Measurements from ENCODE around the gene IQGAP2.
"Not testable (repeated sequence)": the region's sequence is repeated elsewhere in the genome, so short reads cannot be mapped to it uniquely, and the experiment has no call there.

The IQGAP2 gene

DNA sequence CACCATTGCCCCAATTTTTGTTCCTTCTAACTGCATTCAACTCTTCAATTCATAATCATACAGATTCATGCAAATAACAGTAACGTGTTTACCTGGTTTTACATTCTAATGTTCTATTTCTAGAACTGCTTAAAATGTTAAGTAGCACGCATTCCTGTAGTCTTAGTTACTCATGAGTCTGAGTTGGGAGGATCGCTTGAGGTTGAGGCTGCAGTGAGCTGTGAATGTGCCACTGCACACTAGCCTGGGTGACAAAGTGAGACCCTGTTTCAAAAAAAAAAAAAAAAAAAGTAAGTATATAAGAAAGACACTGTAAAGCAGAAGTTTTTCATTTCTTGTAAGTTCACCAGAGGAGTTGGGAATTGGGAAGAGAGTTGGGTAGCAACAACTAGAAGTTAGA, 114.2 kb downstream of the IQGAP2 start:
- no peak for DNase-seq

DNA sequence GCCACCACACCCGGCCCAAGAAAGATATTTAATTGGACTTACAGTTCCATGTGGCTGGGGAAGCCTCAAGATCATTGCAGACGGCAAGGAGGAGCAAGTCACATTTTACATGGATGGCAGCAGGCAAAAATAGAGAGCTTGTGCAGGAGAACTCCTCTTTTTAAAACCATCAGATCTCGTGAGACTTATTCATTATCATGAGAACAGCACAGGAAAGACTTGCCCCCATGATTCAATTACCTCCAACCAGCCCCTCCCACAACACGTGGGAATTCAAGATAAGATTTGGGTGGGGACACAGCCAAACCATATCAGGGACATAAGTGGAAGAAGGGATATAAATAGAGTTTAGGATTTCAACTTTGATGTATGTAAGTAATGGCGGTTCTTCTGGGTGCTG, 115.2 kb downstream of the IQGAP2 start:
- not testable (repeated sequence) for DNase-seq

DNA sequence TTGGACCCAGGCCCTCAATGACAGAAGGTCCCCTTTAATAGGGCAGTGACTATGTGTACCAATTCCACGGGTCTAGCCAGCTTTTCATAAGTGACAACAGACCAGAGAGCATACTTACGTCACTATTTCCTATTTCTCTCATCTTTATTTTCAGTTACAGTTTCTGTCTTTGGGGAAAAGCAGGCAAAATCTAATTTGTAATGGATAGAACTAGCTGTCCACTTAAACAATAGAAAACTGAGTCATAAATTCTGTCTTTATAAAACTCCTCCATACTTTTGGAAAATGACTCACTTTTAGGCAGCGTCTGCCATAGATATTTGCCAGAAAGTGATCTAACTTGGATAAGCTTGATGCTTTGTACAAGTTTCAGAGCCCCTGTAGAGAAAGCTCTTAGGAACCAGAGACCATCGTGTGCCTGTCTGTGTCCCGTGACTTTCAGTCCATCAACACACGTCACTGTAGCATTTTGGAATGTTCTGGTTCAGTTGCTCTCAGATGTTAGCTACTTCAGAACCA, 118.2 kb downstream of the IQGAP2 start:
- DNase-seq: no peak

- DNase-seq: no peak
Observed at GRCh38 chr5:76522103-76522935, 119.2 kb downstream of the IQGAP2 start.

GRCh38 chr5:76524101-76524835, 121.2 kb downstream of the IQGAP2 start:
- DNase-seq: no peak

DNA sequence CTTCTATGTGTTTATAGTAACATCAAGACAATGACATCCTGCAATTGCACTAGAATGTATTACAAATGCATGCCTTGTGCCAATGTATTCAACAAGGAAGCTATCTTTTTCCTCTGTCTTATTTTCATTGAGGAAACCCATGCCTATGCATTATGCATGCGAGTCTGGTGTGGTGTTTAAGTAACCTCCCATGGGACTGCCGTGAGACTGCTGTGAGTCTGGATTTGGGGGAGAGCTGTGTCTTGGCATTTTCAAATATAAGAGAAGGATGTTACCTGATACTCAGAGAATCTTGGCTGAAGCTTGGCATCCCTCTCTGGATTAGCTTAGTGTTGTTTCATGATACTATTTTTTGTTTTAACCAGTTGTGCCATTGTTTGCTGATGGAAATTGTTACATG, 121.8 kb downstream of the IQGAP2 start:
- no peak for DNase-seq

DNA sequence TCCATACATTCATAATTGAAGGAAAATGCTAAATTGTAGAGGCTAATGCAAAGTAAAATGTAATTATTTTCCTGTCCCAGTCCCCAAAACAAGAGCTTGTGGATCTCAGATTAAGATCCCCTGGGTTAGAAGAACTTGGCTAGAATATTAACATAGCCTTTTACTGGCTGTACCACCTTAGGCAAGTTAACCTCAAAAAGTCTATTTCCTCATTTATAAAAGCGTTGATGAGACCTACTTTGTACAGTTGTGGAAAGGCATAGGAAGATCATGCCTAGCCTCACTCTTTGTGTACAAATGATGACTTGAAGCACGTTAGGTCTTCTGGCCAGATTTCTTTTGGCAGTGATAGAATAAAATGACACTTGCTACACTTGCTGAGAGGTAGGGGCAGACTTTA, 122.9 kb downstream of the IQGAP2 start:
- no peak for DNase-seq

GRCh38 chr5:76526950-76527583, 124.0 kb downstream of the IQGAP2 start:
- DNase-seq: no peak

DNA sequence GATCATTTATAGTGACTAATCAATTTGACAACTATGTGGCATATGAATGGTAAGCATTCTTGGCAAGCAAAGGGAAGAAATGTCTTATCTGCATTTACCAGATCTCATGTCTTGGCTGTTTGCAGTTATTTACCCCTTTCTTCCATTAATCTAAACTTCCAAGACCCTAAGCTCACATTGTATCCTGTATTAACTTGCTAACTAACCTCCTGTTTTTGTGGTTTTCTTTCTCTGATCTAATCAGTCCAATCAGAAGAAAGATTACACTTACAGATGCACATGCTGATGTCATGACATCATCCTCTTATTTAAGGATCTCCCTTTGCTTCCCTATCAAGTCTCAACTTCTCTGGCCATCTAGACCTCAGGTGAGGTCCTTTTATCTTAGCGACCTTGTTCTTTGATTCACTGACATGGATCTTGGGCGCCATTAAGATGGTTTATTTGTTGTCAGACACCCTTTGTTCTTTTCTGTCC, 124.6 kb downstream of the IQGAP2 start:
- no peak for DNase-seq

DNA sequence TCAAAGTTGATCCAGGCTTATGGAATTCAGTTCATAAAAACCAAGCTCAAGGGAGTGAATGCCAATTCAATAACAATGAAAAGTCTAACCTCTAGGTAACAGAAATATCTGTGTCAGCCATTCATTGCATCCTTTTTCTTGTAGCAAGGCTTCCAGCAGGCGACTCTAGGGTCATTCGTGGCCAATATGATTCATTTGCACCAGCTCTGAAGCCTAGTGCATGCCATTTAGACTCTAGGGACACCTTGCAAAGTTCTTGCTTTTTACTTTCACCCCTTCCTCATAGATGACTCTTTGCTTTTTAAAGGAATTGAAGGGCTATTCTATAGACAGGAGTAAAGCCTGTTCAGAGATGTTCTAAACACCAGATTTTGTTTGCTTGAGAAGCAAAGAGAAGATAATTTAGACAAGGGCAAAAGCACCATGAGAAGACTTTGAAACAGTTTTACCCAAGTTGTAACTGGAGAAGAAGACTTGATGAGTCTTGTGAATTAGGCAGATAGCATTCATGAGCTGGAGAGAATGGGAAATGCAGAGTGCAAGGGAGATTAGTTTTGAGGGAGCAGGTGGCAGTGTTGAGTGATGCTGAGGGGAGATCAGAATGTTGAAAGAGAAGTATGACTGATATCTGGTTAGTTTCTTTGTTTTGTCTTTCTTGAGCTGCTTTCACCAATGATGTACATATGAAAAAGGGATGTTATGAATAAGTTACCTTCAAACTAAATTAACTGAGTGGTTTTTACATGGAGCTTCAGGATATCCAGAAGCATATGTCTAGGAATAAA, 125.7 kb downstream of the IQGAP2 start:
- no peak for DNase-seq

GRCh38 chr5:76529464-76530344, 126.6 kb downstream of the IQGAP2 start:
- DNase-seq: no peak

DNA sequence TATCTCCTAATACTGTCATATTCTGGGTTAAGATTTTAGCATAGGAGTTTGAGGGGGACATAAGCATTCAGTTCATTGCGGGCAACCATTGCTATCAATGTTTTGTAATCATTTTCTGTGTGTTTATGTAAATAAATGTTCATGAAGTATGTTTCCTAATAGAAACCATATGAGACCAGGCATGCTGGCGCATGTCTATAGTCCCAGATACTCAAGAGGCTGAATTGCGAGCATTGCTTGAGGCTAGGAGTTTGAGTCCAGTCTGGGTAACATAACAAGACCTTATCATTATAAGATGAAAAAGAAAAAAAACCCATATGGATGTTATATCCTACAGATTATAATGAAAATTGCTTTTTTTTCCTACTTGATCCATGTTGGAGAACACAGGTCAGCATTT, 129.0 kb downstream of the IQGAP2 start:
- no peak for DNase-seq

- no peak for DNase-seq
Observed at GRCh38 chr5:76532973-76533372, 129.9 kb downstream of the IQGAP2 start.

DNA sequence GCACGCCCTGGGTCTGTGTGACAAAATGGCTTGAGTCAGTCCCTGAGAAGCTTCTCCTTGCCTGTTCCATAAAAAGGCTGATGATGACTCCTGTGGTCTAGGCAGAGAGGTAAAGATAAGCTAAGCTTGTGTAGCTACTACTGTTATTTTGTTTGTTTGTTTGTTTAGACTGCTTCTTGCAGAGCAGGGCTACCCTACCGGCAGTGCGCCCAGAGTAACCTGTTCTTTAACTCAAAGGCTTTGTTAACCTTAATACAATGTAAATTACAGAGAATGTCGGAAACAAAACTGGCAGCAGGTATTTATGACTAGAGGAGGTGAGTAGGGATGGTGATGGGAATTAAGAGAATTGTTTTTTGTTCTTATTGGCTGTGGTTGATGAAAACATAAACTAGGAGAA, 132.5 kb downstream of the IQGAP2 start:
- DNase-seq: no peak

- DNase-seq: no peak
Observed at GRCh38 chr5:76537073-76537543, 134.0 kb downstream of the IQGAP2 start.

DNA sequence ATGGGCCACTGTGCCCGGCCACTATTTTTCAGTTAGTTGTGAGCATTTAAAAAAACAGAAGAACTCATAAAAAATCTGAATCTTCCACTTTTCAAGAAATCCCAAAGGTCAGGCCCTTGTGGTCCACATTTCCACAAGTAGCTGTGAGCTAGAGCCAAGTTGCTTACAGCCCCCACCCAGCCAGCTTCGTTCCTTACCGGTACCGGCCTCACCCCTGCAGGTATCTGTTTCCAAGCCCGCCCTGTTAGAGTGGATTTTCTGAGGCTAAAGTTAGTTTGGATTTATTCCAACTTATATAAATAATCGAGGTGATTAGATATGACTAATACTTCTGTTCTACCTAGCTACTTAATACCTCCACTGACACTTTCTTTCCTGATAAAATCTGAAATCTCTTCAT, 139.2 kb downstream of the IQGAP2 start:
- no peak for DNase-seq

DNA sequence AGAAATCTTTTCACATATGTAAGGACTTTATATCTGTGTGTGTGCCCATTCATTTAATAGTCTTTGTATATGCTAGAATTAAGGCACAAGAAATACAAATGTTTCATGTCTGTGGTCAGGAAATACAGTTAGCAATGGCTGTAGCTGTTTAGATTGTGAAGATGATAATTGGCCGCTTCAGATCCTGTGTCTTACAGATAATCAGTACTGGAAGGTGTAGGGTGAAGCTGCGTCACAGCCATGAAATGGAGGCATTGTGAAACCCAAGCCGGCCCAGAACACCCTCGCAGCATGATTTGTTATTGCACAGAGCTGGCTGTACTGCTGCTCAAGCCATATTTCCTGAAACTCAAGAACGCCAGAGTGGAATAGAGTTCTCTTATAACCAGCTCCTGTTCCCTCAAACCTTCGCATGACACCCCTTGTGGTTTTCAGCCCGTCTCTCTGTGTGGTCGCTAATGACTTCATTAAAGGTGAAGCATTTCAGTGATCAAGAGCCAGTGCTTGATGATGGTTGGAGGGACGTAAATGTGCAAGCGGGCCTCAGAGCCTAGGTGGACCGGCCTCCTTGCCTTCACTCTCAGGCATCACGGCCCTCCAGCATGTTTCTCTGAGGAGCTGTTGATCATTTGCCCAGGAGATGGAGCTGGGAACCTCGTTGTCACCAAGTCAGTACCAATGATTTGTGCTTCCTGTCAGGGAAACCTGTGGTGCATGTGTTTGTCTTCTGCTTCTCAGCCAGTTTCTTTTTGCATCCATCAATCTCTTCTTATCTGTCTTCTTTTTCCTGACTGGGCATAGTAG, 140.0 kb downstream of the IQGAP2 start:
- peak; percentile 69 for DNase-seq

DNA sequence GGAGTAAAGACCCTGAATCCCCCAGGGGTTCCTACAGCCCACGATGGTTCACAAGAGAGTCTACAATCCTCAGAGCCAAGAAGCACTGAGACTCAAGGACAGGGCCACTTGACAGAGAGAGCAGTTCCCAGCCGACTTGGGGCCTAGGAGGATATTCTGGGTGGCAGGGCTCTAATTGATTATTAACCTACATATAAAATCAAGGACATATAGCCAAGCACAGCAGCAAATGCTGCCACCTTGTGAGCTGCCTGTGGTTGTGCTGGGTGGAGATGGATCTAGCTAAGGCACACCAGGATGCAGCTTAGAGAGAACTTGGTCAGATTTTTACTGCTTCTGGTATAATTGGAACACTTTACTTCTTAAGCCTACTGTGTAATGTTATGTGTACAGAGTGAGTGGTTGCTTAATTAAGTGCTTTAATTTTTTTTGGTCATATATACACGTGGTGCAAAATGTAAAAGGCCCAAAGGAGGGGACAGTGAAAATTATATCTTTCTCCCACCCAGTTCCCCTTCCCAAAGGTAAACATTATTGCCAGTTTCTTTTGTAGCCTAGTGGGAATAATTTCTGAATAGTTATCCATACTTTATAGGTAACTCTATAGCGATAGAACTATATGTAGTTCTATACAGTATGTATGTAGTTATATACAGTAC, 141.3 kb downstream of the IQGAP2 start:
- DNase-seq: peak; percentile 64

- DNase-seq: no peak
Observed at GRCh38 chr5:76545184-76545583, 142.1 kb downstream of the IQGAP2 start.

GRCh38 chr5:76546497-76547102, 143.5 kb downstream of the IQGAP2 start:
- DNase-seq: no peak
